GM12875 (cell line): ENCODE data around the gene GDAP1L1.

ENCODE experiments used
- H3K4me3 ChIP-seq: one replicate; pipeline ENCODE4 v1.5.1; 2011; ENCODE audit warnings: low read depth, low read length, control low read depth
- CTCF ChIP-seq: IDR thresholded peaks from 2 replicates; pipeline ENCODE4 v1.5.1; 2011; ENCODE audit warnings: low read depth, mild to moderate bottlenecking, control low read depth, inconsistent platforms, low read length, moderate library complexity, borderline replicate concordance; ENCODE audit not compliant: insufficient read depth

Gene GDAP1L1

GRCh38 chr20:44255942-44256341 is 8.8 kb downstream of the GDAP1L1 start:
- no peak overlapping the region for H3K4me3 ChIP-seq
- no peak for TF ChIP-seq CTCF

- TF ChIP-seq CTCF, result no peak
- H3K4me3 ChIP-seq, result no peak overlapping the region
Observed at GRCh38 chr20:44256961-44257360, 9.9 kb downstream of the GDAP1L1 start.

GRCh38 chr20:44258226-44258890 is 11.2 kb downstream of the GDAP1L1 start:
- no peak for TF ChIP-seq CTCF
- no peak overlapping the region for H3K4me3 ChIP-seq

GRCh38 chr20:44264287-44264686 is 17.2 kb downstream of the GDAP1L1 start:
- TF ChIP-seq CTCF, result no peak
- H3K4me3 ChIP-seq, result no peak overlapping the region

DNA sequence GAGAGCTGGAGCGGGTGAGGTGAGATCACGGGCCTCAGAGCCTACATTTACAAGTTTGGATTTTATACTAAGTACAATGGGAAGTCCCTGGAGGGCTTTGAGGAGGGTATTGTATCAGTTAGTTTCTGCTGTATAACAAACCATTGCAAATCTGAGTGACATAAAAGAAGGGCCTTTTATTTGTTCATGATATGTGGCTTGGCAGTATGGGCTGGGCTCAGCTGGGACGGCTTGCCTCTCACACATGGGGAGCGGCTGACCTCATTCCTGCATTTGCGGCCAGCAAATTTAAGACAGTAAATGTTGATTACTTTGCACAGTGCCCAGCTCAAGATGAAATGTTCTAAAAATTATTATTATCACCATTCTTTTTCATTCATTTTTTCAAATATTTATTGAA is 21.7 kb downstream of the GDAP1L1 start:
- no peak for TF ChIP-seq CTCF

DNA sequence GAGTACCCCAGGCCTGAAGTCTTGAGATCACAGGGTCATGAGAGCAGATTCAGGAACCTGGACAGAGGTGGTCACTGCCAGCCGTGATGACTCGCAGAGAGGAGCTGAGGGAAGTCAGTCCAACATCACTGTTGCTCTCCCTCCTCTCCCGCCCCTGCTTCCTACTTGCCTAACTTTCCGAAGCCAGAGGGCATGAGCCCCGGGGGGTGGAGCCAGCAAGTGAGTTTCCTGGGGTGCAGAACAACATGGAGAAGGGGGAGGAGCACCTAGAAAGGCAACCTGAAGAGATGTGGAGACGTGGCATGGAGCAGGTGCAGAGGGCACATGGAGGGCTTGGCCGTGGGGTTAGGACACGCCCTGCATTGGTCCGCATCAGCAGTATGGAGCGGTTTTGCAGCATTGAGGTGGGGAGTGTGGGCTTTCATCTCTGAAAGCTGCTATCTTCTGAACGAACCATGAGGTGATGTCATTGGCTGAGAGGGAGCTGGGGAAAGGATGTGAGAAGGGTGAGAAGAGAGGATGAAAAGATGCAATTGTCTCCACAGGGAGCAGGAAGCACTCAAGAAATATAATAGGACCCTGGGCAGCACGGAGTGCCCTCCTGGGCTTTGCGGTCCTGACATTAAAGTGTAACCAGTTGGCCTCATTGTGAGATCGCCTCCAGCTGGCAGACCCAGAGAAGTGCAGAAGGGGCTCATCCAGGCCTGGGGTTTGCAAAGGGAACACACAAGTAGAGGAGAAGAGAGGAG is 25.0 kb downstream of the GDAP1L1 start:
- H3K4me3 ChIP-seq, result no peak overlapping the region
- TF ChIP-seq CTCF, result peak; percentile 23; the same call in 1 of the 2 replicates

More for the DNA sequence above, 21.7 kb downstream of the GDAP1L1 start:
- no peak overlapping the region for H3K4me3 ChIP-seq
